HEK293 (cell line): ENCODE data around the gene TWIST2.

Source experiments
- GLIS2 ChIP-seq: fragments of 450-650 bp; formaldehyde crosslinking; IDR thresholded peaks from 2 replicates; pipeline ENCODE4 v1.5.1; 2016; ENCODE audit warnings: missing biosample characterization, missing genetic modification characterization
- KLF1 ChIP-seq: fragments of 450-650 bp; formaldehyde crosslinking; IDR thresholded peaks from 2 replicates; pipeline ENCODE4 v1.5.1; 2016; ENCODE audit warnings: missing biosample characterization, missing genetic modification characterization
- ZNF510 ChIP-seq: fragments of 450-650 bp; formaldehyde crosslinking; IDR thresholded peaks from 2 replicates; pipeline ENCODE4 v1.5.1; 2018; ENCODE audit warnings: mild to moderate bottlenecking, missing genetic modification characterization, missing biosample characterization; ENCODE audit not compliant: insufficient replicate concordance
- ZNF701 ChIP-seq: fragments of 450-650 bp; formaldehyde crosslinking; IDR thresholded peaks from 2 replicates; pipeline ENCODE4 v1.5.1; 2016; ENCODE audit warnings: missing biosample characterization, missing genetic modification characterization
- ZNF785 ChIP-seq: fragments of 450-650 bp; formaldehyde crosslinking; IDR thresholded peaks from 2 replicates; pipeline ENCODE4 v1.5.1; 2016; ENCODE audit warnings: missing biosample characterization, missing genetic modification characterization
- TF ChIP-seq, protein P1 (sequence below): fragments of 450-650 bp; formaldehyde crosslinking; IDR thresholded peaks from 2 replicates; pipeline ENCODE4 v1.5.1; 2016; ENCODE audit warnings: missing biosample characterization, missing genetic modification characterization
- TF ChIP-seq, protein P2 (sequence below): fragments of 450-650 bp; formaldehyde crosslinking; IDR thresholded peaks from 2 replicates; pipeline ENCODE4 v1.5.1; 2016; ENCODE audit warnings: missing biosample characterization, missing genetic modification characterization, borderline replicate concordance
- TF ChIP-seq, protein P3 (sequence below): fragments of 450-650 bp; formaldehyde crosslinking; IDR thresholded peaks from 2 replicates; pipeline ENCODE4 v1.5.1; 2016; ENCODE audit warnings: missing biosample characterization, missing genetic modification characterization
- TF ChIP-seq, protein P4 (sequence below): fragments of 450-650 bp; formaldehyde crosslinking; IDR thresholded peaks from 2 replicates; pipeline ENCODE4 v1.5.1; 2016; ENCODE audit warnings: missing biosample characterization, missing genetic modification characterization
- TF ChIP-seq, protein P5 (sequence below): fragments of 450-650 bp; formaldehyde crosslinking; IDR thresholded peaks from 2 replicates; pipeline ENCODE4 v1.5.1; 2016; ENCODE audit warnings: missing biosample characterization, missing genetic modification characterization
- TF ChIP-seq, protein P6 (sequence below): fragments of 450-650 bp; formaldehyde crosslinking; IDR thresholded peaks from 2 replicates; pipeline ENCODE4 v1.5.1; 2017; ENCODE audit warnings: missing biosample characterization, missing genetic modification characterization
- TF ChIP-seq, protein P7 (sequence below): fragments of 450-650 bp; formaldehyde crosslinking; IDR thresholded peaks from 2 replicates; pipeline ENCODE4 v1.5.1; 2016; ENCODE audit warnings: missing biosample characterization, missing genetic modification characterization

DNA sequence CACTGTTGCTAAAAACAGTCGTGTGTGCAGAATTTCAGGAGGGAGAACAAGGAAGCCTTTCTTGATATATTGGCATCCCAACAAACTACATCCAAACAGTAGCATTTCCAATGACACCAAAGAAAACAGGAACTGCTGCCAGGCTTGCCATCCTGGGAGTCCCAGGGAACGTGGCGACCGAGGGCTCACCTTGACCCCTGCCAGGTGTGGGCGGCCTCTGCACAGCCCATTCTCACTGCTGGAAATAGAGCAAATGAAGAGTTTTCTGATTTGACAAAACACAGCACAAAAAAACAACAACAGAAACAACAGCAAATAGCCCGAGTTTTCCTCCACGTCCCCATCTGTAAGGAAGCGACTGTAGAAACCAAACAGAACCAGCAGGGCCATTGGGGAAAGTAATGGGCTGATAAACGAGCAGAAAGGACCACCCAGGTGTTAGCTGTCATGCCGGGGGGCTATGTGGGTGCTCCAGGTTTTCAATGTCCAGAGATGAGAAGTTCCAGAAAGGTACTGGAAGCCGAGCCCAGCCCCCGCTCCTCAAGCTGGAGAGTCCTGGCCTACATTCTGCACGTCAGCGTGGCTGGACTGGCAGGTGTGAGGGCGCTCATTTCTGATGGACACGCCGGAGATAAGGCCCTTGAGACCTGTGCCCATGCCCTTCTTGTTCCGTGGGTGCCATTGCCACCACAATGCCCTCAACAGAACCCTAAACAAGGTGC, 80.8 kb downstream of the TWIST2 start:
- TF ChIP-seq, protein P1, sequence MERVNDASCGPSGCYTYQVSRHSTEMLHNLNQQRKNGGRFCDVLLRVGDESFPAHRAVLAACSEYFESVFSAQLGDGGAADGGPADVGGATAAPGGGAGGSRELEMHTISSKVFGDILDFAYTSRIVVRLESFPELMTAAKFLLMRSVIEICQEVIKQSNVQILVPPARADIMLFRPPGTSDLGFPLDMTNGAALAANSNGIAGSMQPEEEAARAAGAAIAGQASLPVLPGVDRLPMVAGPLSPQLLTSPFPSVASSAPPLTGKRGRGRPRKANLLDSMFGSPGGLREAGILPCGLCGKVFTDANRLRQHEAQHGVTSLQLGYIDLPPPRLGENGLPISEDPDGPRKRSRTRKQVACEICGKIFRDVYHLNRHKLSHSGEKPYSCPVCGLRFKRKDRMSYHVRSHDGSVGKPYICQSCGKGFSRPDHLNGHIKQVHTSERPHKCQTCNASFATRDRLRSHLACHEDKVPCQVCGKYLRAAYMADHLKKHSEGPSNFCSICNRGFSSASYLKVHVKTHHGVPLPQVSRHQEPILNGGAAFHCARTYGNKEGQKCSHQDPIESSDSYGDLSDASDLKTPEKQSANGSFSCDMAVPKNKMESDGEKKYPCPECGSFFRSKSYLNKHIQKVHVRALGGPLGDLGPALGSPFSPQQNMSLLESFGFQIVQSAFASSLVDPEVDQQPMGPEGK (tag by site-specific recombination) = no peak
- TF ChIP-seq, protein P2, sequence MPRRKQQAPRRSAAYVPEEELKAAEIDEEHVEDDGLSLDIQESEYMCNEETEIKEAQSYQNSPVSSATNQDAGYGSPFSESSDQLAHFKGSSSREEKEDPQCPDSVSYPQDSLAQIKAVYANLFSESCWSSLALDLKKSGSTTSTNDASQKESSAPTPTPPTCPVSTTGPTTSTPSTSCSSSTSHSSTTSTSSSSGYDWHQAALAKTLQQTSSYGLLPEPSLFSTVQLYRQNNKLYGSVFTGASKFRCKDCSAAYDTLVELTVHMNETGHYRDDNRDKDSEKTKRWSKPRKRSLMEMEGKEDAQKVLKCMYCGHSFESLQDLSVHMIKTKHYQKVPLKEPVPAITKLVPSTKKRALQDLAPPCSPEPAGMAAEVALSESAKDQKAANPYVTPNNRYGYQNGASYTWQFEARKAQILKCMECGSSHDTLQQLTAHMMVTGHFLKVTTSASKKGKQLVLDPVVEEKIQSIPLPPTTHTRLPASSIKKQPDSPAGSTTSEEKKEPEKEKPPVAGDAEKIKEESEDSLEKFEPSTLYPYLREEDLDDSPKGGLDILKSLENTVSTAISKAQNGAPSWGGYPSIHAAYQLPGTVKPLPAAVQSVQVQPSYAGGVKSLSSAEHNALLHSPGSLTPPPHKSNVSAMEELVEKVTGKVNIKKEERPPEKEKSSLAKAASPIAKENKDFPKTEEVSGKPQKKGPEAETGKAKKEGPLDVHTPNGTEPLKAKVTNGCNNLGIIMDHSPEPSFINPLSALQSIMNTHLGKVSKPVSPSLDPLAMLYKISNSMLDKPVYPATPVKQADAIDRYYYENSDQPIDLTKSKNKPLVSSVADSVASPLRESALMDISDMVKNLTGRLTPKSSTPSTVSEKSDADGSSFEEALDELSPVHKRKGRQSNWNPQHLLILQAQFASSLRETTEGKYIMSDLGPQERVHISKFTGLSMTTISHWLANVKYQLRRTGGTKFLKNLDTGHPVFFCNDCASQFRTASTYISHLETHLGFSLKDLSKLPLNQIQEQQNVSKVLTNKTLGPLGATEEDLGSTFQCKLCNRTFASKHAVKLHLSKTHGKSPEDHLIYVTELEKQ (tag by site-specific recombination) = no peak
- TF ChIP-seq KLF1 (tag by site-specific recombination) = no peak
- TF ChIP-seq, protein P3, sequence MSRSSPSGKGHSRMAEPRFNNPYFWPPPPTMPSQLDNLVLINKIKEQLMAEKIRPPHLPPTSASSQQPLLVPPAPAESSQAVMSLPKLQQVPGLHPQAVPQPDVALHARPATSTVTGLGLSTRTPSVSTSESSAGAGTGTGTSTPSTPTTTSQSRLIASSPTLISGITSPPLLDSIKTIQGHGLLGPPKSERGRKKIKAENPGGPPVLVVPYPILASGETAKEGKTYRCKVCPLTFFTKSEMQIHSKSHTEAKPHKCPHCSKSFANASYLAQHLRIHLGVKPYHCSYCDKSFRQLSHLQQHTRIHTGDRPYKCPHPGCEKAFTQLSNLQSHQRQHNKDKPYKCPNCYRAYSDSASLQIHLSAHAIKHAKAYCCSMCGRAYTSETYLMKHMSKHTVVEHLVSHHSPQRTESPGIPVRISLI (tag by site-specific recombination) = no peak
- TF ChIP-seq ZNF785 (tag by site-specific recombination) = no peak
- TF ChIP-seq, protein P4, sequence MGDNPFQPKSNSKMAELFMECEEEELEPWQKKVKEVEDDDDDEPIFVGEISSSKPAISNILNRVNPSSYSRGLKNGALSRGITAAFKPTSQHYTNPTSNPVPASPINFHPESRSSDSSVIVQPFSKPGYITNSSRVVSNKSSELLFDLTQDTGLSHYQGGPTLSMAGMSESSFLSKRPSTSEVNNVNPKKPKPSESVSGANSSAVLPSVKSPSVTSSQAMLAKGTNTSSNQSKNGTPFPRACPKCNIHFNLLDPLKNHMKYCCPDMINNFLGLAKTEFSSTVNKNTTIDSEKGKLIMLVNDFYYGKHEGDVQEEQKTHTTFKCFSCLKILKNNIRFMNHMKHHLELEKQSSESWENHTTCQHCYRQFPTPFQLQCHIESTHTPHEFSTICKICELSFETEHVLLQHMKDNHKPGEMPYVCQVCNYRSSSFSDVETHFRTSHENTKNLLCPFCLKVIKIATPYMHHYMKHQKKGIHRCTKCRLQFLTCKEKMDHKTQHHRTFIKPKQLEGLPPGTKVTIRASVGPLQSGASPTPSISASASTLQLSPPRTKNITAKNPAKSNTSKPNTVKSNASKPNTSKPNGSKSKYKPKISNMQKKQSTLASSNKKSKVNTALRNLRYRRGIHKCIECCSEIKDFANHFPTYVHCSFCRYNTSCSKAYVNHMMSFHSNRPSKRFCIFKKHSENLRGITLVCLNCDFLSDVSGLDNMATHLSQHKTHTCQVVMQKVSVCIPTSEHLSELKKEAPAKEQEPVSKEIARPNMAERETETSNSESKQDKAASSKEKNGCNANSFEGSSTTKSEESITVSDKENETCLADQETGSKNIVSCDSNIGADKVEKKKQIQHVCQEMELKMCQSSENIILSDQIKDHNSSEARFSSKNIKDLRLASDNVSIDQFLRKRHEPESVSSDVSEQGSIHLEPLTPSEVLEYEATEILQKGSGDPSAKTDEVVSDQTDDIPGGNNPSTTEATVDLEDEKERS (tag by site-specific recombination) = no peak
- TF ChIP-seq GLIS2 (tag by site-specific recombination) = no peak
- TF ChIP-seq, protein P5, sequence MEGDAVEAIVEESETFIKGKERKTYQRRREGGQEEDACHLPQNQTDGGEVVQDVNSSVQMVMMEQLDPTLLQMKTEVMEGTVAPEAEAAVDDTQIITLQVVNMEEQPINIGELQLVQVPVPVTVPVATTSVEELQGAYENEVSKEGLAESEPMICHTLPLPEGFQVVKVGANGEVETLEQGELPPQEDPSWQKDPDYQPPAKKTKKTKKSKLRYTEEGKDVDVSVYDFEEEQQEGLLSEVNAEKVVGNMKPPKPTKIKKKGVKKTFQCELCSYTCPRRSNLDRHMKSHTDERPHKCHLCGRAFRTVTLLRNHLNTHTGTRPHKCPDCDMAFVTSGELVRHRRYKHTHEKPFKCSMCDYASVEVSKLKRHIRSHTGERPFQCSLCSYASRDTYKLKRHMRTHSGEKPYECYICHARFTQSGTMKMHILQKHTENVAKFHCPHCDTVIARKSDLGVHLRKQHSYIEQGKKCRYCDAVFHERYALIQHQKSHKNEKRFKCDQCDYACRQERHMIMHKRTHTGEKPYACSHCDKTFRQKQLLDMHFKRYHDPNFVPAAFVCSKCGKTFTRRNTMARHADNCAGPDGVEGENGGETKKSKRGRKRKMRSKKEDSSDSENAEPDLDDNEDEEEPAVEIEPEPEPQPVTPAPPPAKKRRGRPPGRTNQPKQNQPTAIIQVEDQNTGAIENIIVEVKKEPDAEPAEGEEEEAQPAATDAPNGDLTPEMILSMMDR (tag by site-specific recombination) = no peak
- TF ChIP-seq ZNF510 = no peak
- TF ChIP-seq, protein P6, sequence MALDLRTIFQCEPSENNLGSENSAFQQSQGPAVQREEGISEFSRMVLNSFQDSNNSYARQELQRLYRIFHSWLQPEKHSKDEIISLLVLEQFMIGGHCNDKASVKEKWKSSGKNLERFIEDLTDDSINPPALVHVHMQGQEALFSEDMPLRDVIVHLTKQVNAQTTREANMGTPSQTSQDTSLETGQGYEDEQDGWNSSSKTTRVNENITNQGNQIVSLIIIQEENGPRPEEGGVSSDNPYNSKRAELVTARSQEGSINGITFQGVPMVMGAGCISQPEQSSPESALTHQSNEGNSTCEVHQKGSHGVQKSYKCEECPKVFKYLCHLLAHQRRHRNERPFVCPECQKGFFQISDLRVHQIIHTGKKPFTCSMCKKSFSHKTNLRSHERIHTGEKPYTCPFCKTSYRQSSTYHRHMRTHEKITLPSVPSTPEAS = no peak
- TF ChIP-seq, protein P7, sequence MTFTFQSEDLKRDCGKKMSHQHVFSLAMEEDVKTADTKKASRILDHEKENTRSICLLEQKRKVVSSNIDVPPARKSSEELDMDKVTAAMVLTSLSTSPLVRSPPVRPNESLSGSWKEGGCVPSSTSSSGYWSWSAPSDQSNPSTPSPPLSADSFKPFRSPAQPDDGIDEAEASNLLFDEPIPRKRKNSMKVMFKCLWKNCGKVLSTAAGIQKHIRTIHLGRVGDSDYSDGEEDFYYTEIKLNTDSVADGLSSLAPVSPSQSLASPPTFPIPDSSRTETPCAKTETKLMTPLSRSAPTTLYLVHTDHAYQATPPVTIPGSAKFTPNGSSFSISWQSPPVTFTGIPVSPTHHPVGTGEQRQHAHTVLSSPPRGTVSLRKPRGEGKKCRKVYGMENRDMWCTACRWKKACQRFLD (tag by site-specific recombination) = no peak
- no peak for TF ChIP-seq ZNF701 (tag by site-specific recombination)
